C4-2B (cell line): ENCODE measurements around the gene HDAC7.
A peak's percentile ranks its signal among the peaks of the same experiment; 100 is the strongest.

Experiments used
- H3K27ac ChIP-seq: fragments of 450-650 bp; 2 replicates; pipeline ENCODE4 v1.5.1; 2017
- CTCF ChIP-seq: fragments of 450-650 bp; conservative IDR thresholded peaks from 2 replicates; pipeline ENCODE4 v1.5.1; 2017; ENCODE audit warnings: mild to moderate bottlenecking
- ZFX ChIP-seq: fragments of 450-650 bp; IDR thresholded peaks from 2 replicates; pipeline ENCODE4 v1.6.1; 2017

HDAC7 gene

GRCh38 chr12:47744005-47744651 lies 75.6 kb downstream of the HDAC7 start:
- TF ChIP-seq ZFX (no peak), CTCF (peak; percentile 93)

GRCh38 chr12:47743311-47743860 lies 76.3 kb downstream of the HDAC7 start:
- no peak for TF ChIP-seq ZFX
- no peak for TF ChIP-seq CTCF
- no peak overlapping the region for H3K27ac ChIP-seq

More at GRCh38 chr12:47744005-47744651, 75.6 kb downstream of the HDAC7 start:
- no peak overlapping the region for H3K27ac ChIP-seq

GRCh38 chr12:47742253-47742825 lies 77.4 kb downstream of the HDAC7 start:
- no peak for TF ChIP-seq ZFX
- peak; percentile 99 for TF ChIP-seq CTCF

GRCh38 chr12:47741340-47741703 lies 78.4 kb downstream of the HDAC7 start:
- no peak overlapping the region for H3K27ac ChIP-seq
- TF ChIP-seq CTCF: no peak
- no peak for TF ChIP-seq ZFX

More at GRCh38 chr12:47742253-47742825, 77.4 kb downstream of the HDAC7 start:
- H3K27ac ChIP-seq: no peak overlapping the region

- no peak overlapping the region for H3K27ac ChIP-seq
- no peak for TF ChIP-seq CTCF
- TF ChIP-seq ZFX: no peak
Observed at GRCh38 chr12:47740606-47741339, 78.9 kb downstream of the HDAC7 start.

GRCh38 chr12:47739979-47740378 lies 79.7 kb downstream of the HDAC7 start:
- H3K27ac ChIP-seq: no peak overlapping the region
- no peak for TF ChIP-seq CTCF
- TF ChIP-seq ZFX: no peak

- H3K27ac ChIP-seq: no peak overlapping the region
- TF ChIP-seq CTCF: no peak
- TF ChIP-seq ZFX: no peak
Observed at GRCh38 chr12:47739297-47739696, 80.4 kb downstream of the HDAC7 start.
